Gastroesophageal sphincter (tissue), 4 donors: ENCODE results near the gene MMADHC. TPM values are rescaled to one million over a fixed set of nuclear protein-coding genes. Genes with fewer than 3 reads are reported as not detected.

Experiments
- ATAC-seq: fragments of 150-250 bp; one replicate; pipeline ENCODE4 v1.9.1; 2016; ENCODE audit warnings: mild to moderate bottlenecking, moderate library complexity
- H3K27ac ChIP-seq, 4 donors: fragments of 200-600 bp; sonication (generic) in 3 of 4; 1 replicate in 3 of 4; 2 replicates in 1 of 4; pipeline ENCODE4 v1.5.1; 2016 to 2019
- H3K27me3 ChIP-seq: fragments of 200-600 bp; sonication (generic); one replicate; pipeline ENCODE4 v1.5.1; 2019
- H3K36me3 ChIP-seq, 2 donors: fragments of 200-600 bp; sonication (generic); one replicate each; pipeline ENCODE4 v1.5.1; 2019; ENCODE audit warnings: control low read depth in 1 of 2
- H3K4me1 ChIP-seq, 3 donors: fragments of 200-600 bp; sonication (generic); 1 replicate in 2 of 3; 2 replicates in 1 of 3; pipeline ENCODE4 v1.5.1; 2016 to 2019; ENCODE audit warnings: control low read depth in 2 of 3
- H3K4me3 ChIP-seq, 2 donors: fragments of 200-600 bp; sonication (generic); one replicate each; pipeline ENCODE4 v1.5.1; 2019; ENCODE audit warnings: mild to moderate bottlenecking in 1 of 2, moderate library complexity in 1 of 2
- H3K9me3 ChIP-seq, 3 donors: fragments of 200-600 bp; sonication (generic); one replicate each; pipeline ENCODE4 v1.5.1; 2017 to 2019; ENCODE audit warnings: control low read depth in 2 of 3
- CTCF ChIP-seq, 4 experiments: fragments of 200-600 bp in 2 of 4; fragments of 450-650 bp in 2 of 4; sonication (generic) in 1 of 4; IDR thresholded peaks; one replicate each; pipeline ENCODE4 v1.5.1; 2017 to 2019; ENCODE audit warnings: antibody characterized with exemption in 4 of 4, mild to moderate bottlenecking in 2 of 4, moderate library complexity in 2 of 4
- EP300 ChIP-seq: sonication (generic); formaldehyde crosslinking; IDR thresholded peaks from one replicate; pipeline ENCODE4 v1.6.1; 2017; ENCODE audit warnings: antibody characterized with exemption, mild to moderate bottlenecking
- POLR2A ChIP-seq, 2 donors: fragments of 450-650 bp; IDR thresholded peaks; one replicate each; pipeline ENCODE4 v1.6.1; 2017; ENCODE audit warnings: antibody characterized with exemption in 2 of 2, mild to moderate bottlenecking in 2 of 2, moderate library complexity in 1 of 2
- POLR2AphosphoS5 ChIP-seq: sonication (generic); formaldehyde crosslinking; IDR thresholded peaks from one replicate; pipeline ENCODE4 v1.6.1; 2017; ENCODE audit warnings: antibody characterized with exemption
- WGBS, 2 donors: methylation state at CpG; one replicate each; pipeline ENCODE4 v1.1.5; 2018; ENCODE audit warnings: low coverage in 1 of 2; 5-methylcytosine and 5-hydroxymethylcytosine counted together
- total RNA-seq, 4 donors: library from RNA; depleted of rRNA; stranded (reverse); fragments of >200 nt; gene quantifications; one replicate each; pipeline ENCODE4 v1.1.0, GENCODE V29; 2016

Gene MMADHC
- total RNA-seq, 4 donors from 2014 or later: 102 to 226 (median 152) TPM

GRCh38 chr2:149537092-149537726 lies 50.4 kb downstream of the MMADHC start:
- no peaks in the 10 kb centered on the region for H3K4me1 ChIP-seq
- no peak for TF ChIP-seq POLR2A (IDR thresholded peaks at IDR 0.05)
- no peak for TF ChIP-seq CTCF (IDR thresholded peaks at IDR 0.05)
- TF ChIP-seq EP300: no peak
- no peak for TF ChIP-seq POLR2AphosphoS5
- H3K27ac ChIP-seq: no peak overlapping the region
- no peak for ATAC-seq
- 0% methylated on average over 1 of the region's 1 CpG; no CpG with 5 or more reads in 1 of the 2 donors for WGBS, 2 donors
- no peaks in the 10 kb centered on the region for H3K27me3 ChIP-seq
- no peaks in the 10 kb centered on the region for H3K36me3 ChIP-seq
- no peak overlapping the region for H3K4me3 ChIP-seq
- no peaks in the 10 kb centered on the region for H3K9me3 ChIP-seq

- Histone ChIP-seq H3K9me3 (no peaks in the 10 kb centered on the region), H3K4me3 (no peak overlapping the region), H3K36me3 (no peaks in the 10 kb centered on the region), H3K4me1 (no peaks in the 10 kb centered on the region), H3K27me3 (no peaks in the 10 kb centered on the region), H3K27ac (no peak overlapping the region)
- TF ChIP-seq CTCF (IDR thresholded peaks at IDR 0.05): no peak
- ATAC-seq: no peak
Observed at GRCh38 chr2:149536649-149537048, 50.9 kb downstream of the MMADHC start.

GRCh38 chr2:149534674-149535073 lies 52.9 kb downstream of the MMADHC start:
- Histone ChIP-seq H3K9me3 (no peaks in the 10 kb centered on the region), H3K4me1 (no peaks in the 10 kb centered on the region), H3K27ac (no peak overlapping the region), H3K36me3 (no peaks in the 10 kb centered on the region), H3K27me3 (no peaks in the 10 kb centered on the region), H3K4me3 (no peak overlapping the region)
- 75 to 78% methylated on average over 7 of the region's 7 CpGs for WGBS, 2 donors
- ATAC-seq: no peak
- TF ChIP-seq POLR2A (IDR thresholded peaks at IDR 0.05) (no peak), CTCF (IDR thresholded peaks at IDR 0.05) (no peak), EP300 (no peak), POLR2AphosphoS5 (no peak)

GRCh38 chr2:149528983-149529382 lies 58.6 kb downstream of the MMADHC start:
- 39 to 49% methylated on average over 2 to 3 of the region's 3 CpGs for WGBS, 2 donors
- no peaks in the 10 kb centered on the region for H3K36me3 ChIP-seq

More at GRCh38 chr2:149528983-149529382, 58.6 kb downstream of the MMADHC start:
- no peak for TF ChIP-seq CTCF (IDR thresholded peaks at IDR 0.05)
- no peak for TF ChIP-seq EP300
- no peak for TF ChIP-seq POLR2A (IDR thresholded peaks at IDR 0.05)
- no peak overlapping the region for H3K4me3 ChIP-seq
- no peak for ATAC-seq
- peaks cover 4% of the 10 kb centered on the region for H3K27me3 ChIP-seq
- H3K4me1 ChIP-seq: no peaks in the 10 kb centered on the region
- H3K9me3 ChIP-seq: no peaks in the 10 kb centered on the region
- no peak overlapping the region for H3K27ac ChIP-seq
